BLaER1 treated with 17β-estradiol and CSF1 and Interleukin-3, amounts not matched to agents 10 nM and 100 nM (cell line): ENCODE measurements around the gene NTHL1.
A peak's percentile ranks its signal among the peaks of the same experiment; 100 is the strongest.

ENCODE experiments used
- H3K27ac ChIP-seq, 11 experiments: shearing (Covaris generic); formaldehyde crosslinking; 2 replicates each; pipeline ENCODE4 v1.8.1; 2022
- H3K27me3 ChIP-seq, 11 experiments: shearing (Covaris generic); formaldehyde crosslinking; 2 replicates each; pipeline ENCODE4 v1.8.1; 2022
- H3K36me3 ChIP-seq, 11 experiments: shearing (Covaris generic); formaldehyde crosslinking; 2 replicates each; pipeline ENCODE4 v1.8.1; 2022
- H3K4me1 ChIP-seq, 10 experiments: shearing (Covaris generic); formaldehyde crosslinking; 2 replicates each; pipeline ENCODE4 v1.8.1; 2022
- H3K4me2 ChIP-seq, 11 experiments: shearing (Covaris generic); formaldehyde crosslinking; 2 replicates each; pipeline ENCODE4 v1.8.1; 2022
- H3K4me3 ChIP-seq, 10 experiments: shearing (Covaris generic); formaldehyde crosslinking; 2 replicates each; pipeline ENCODE4 v1.8.1; 2022
- H3K9ac ChIP-seq, 11 experiments: shearing (Covaris generic); formaldehyde crosslinking; 2 replicates each; pipeline ENCODE4 v1.8.1; 2022
- H3K9me3 ChIP-seq, 11 experiments: shearing (Covaris generic); formaldehyde crosslinking; replicated peaks in 1 of 11; 2 replicates each; pipeline ENCODE4 v1.8.1; 2022
- H4K20me1 ChIP-seq, 11 experiments: shearing (Covaris generic); formaldehyde crosslinking; 2 replicates each; pipeline ENCODE4 v1.8.1; 2022
- Cebpa-rat ChIP-seq, 11 experiments: shearing (Covaris generic); IDR thresholded peaks; 2 replicates each; pipeline ENCODE4 v1.8.1; 2022

Gene NTHL1

GRCh38 chr16:2009791-2010510, 37.7 kb downstream of the NTHL1 start, which contains the start of gene ZNF598:
Gene ZNF598, minus strand, starts transcription at chr16:2009821.
- no peak for TF ChIP-seq Cebpa-rat (IDR thresholded peaks at IDR 0.05)
- H4K20me1 ChIP-seq, result peaks cover 37 to 45% (median 43%) of the 10 kb centered on the region in 11 experiments
- no peaks in the 10 kb centered on the region for H3K9me3 ChIP-seq
- no peaks in the 10 kb centered on the region for H3K27me3 ChIP-seq
- peak within 1 kb of the TSS; percentile 94 to 100 (median 98) for H3K4me2 ChIP-seq
- H3K9ac ChIP-seq, result peak within 1 kb of the TSS; percentile 86 to 99 (median 97)
- H3K36me3 ChIP-seq, result peaks cover 0 to 32% (median 13%) of the 10 kb centered on the region in 11 experiments; a peak in 14 of 22 replicates
- peaks cover 47 to 76% (median 50%) of the 10 kb centered on the region in 10 experiments for H3K4me1 ChIP-seq
- H3K4me3 ChIP-seq, result peak within 1 kb of the TSS; percentile 81 to 100 (median 96)
- H3K27ac ChIP-seq, result peak within 1 kb of the TSS; percentile 60 to 97 (median 94)

GRCh38 chr16:2009164-2009711, 38.4 kb downstream of the NTHL1 start:
- no peaks in the 10 kb centered on the region for H3K9me3 ChIP-seq
- peak overlapping the region; percentile 60 to 97 (median 94) for H3K27ac ChIP-seq
- peak overlapping the region; percentile 81 to 100 (median 96) for H3K4me3 ChIP-seq
- peaks cover 0 to 35% (median 20%) of the 10 kb centered on the region in 11 experiments; a peak in 15 of 22 replicates for H3K36me3 ChIP-seq
- peak overlapping the region; percentile 94 to 100 (median 98) for H3K4me2 ChIP-seq
- peak overlapping the region; percentile 86 to 99 (median 97) for H3K9ac ChIP-seq
- no peaks in the 10 kb centered on the region for H3K27me3 ChIP-seq
- H3K4me1 ChIP-seq, result peaks cover 53 to 76% (median 55%) of the 10 kb centered on the region in 10 experiments
- TF ChIP-seq Cebpa-rat (IDR thresholded peaks at IDR 0.05), result no peak
- peaks cover 44 to 52% (median 50%) of the 10 kb centered on the region in 11 experiments for H4K20me1 ChIP-seq

- Histone ChIP-seq H3K9me3 (no peaks in the 10 kb centered on the region), H3K9ac (peak overlapping the region; percentile 86 to 99 (median 97)), H3K4me3 (peak overlapping the region; percentile 81 to 100 (median 96)), H3K27ac (peak overlapping the region; percentile 60 to 97 (median 94)), H4K20me1 (peaks cover 49 to 57% (median 56%) of the 10 kb centered on the region in 11 experiments), H3K27me3 (no peaks in the 10 kb centered on the region), H3K36me3 (peaks cover 0 to 37% (median 20%) of the 10 kb centered on the region in 11 experiments; a peak in 16 of 22 replicates), H3K4me2 (peak overlapping the region; percentile 94 to 100 (median 98)), H3K4me1 (peaks cover 59 to 78% (median 60%) of the 10 kb centered on the region in 10 experiments)
- TF ChIP-seq Cebpa-rat (IDR thresholded peaks at IDR 0.05), result peak in 3 of 11 experiments; percentile 9 to 77 (median 52); a peak in 2 of 22 replicates
Measured at GRCh38 chr16:2008631-2009163, 38.9 kb downstream of the NTHL1 start.

- Histone ChIP-seq H4K20me1 (peaks cover 55 to 64% (median 62%) of the 10 kb centered on the region in 11 experiments), H3K27me3 (no peaks in the 10 kb centered on the region), H3K27ac (peak overlapping the region; percentile 32 to 97 (median 94); a peak in 19 of 22 replicates), H3K4me2 (peak overlapping the region; percentile 94 to 100 (median 98)), H3K4me1 (peaks cover 59 to 77% (median 64%) of the 10 kb centered on the region in 10 experiments), H3K4me3 (peak overlapping the region; percentile 81 to 100 (median 96)), H3K36me3 (peaks cover 5 to 43% (median 27%) of the 10 kb centered on the region in 11 experiments), H3K9me3 (no peaks in the 10 kb centered on the region), H3K9ac (peak overlapping the region; percentile 86 to 99 (median 97))
- no peak for TF ChIP-seq Cebpa-rat (IDR thresholded peaks at IDR 0.05)
Measured at GRCh38 chr16:2008009-2008526, 39.6 kb downstream of the NTHL1 start.

DNA sequence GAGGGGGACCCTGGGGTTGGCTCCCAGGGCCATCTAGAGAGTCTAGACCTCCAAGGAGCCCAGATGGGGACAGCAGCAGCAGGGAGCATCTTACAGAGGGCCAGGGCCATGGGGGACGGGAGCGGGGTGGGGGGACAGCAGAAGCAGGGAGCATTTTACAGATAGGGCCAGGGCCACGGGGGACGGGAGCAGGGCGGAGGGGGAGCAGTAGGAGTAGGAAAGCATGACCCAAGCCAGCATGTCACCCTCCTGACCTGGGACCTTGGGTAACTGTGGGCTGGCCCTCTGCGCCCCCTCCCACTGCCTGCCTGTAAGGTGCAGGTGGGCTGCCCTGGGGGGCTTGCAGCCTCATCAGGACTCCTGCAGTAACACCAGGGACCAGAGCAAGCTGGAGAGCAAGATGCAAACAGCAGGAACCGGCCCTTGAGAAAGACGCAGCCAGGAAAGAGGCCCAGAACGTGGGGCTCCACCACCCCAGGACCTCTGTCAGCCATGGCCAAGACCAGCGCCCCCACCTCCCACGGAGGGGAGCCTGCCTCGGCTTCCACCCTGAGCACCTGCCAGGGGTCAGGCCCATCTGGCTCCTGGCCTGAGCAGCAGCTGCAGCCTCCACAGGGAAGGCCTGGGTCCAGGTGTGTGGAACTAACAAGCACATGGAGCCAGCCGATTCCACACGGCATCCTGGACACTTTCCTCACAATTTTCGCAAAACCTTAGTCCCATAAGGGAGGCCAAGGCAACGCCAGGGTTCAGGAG, 40.4 kb downstream of the NTHL1 start:
- Histone ChIP-seq H3K36me3 (peaks cover 13 to 51% (median 35%) of the 10 kb centered on the region in 11 experiments), H3K9me3 (no peaks in the 10 kb centered on the region), H4K20me1 (peaks cover 56 to 72% (median 70%) of the 10 kb centered on the region in 11 experiments), H3K9ac (peak overlapping the region; percentile 86 to 99 (median 97)), H3K27ac (peak overlapping the region; percentile 32 to 97 (median 94); a peak in 19 of 22 replicates), H3K4me1 (peaks cover 59 to 77% (median 64%) of the 10 kb centered on the region in 10 experiments), H3K4me3 (peak overlapping the region; percentile 81 to 100 (median 96)), H3K27me3 (no peaks in the 10 kb centered on the region), H3K4me2 (peak overlapping the region; percentile 94 to 100 (median 98))
- TF ChIP-seq Cebpa-rat (IDR thresholded peaks at IDR 0.05), result no peak

DNA sequence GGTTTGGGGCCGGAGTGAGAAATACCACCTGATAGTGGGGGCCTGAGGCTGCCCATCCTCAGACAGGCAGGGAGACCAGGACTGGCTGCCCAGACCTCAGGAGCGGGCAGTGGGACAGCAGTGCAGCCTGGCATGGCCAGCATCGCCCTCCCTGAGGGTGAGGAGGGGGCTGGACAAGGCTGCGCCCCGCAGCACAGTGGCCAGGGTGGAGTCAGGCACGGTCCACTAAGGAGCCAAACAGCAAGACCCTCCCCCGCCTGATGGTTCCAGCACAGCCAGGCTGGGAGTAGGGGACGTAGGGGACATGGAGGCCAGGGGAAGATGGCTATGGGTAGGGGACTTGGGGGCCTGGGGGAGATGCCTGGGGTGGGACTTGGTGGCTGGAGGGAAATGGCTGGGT, 41.3 kb downstream of the NTHL1 start:
- peaks cover 59 to 69% (median 64%) of the 10 kb centered on the region in 10 experiments for H3K4me1 ChIP-seq
- H3K4me3 ChIP-seq, result peak overlapping the region in 5 of 10 experiments; percentile 19 to 55 (median 29); a peak in 5 of 20 replicates
- H3K27me3 ChIP-seq, result no peaks in the 10 kb centered on the region
- peak overlapping the region; percentile 94 to 100 (median 98) for H3K4me2 ChIP-seq
- no peaks in the 10 kb centered on the region for H3K9me3 ChIP-seq
- no peak for TF ChIP-seq Cebpa-rat (IDR thresholded peaks at IDR 0.05)
- peaks cover 22 to 61% (median 44%) of the 10 kb centered on the region in 11 experiments for H3K36me3 ChIP-seq
- peaks cover 61 to 81% (median 80%) of the 10 kb centered on the region in 11 experiments for H4K20me1 ChIP-seq
- peak overlapping the region in 8 of 11 experiments; percentile 23 to 97 (median 88); a peak in 11 of 22 replicates for H3K27ac ChIP-seq
- peak overlapping the region; percentile 52 to 99 (median 95); a peak in 20 of 22 replicates for H3K9ac ChIP-seq

DNA sequence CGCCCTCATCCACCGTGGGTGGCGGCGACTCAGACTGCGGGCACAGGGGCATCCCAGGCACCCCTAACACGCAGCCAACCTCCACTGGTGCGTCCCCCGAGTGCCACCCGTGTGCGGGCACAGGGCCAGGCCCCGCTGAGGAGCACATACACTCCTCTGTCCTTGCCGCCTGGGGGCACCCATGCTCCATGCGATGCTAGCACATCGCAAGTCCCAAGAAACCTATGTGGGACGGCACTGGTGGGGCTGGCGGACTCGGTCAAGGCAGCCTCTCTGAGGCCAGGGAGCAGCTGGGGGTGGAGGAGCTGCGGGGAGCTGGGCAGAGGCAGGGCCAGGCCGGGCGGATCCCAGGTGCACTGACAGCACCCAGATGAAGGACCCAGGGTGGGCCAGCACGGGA, 42.0 kb downstream of the NTHL1 start:
- H4K20me1 ChIP-seq, result peaks cover 61 to 88% (median 85%) of the 10 kb centered on the region in 11 experiments
- no peak for TF ChIP-seq Cebpa-rat (IDR thresholded peaks at IDR 0.05)
- H3K27me3 ChIP-seq, result no peaks in the 10 kb centered on the region
- peak overlapping the region in 7 of 10 experiments; percentile 19 to 55 (median 29); a peak in 11 of 20 replicates for H3K4me3 ChIP-seq
- peaks cover 29 to 68% (median 51%) of the 10 kb centered on the region in 11 experiments for H3K36me3 ChIP-seq
- H3K9me3 ChIP-seq, result no peaks in the 10 kb centered on the region
- peak overlapping the region; percentile 28 to 99 (median 95) for H3K9ac ChIP-seq
- peak overlapping the region in 9 of 11 experiments; percentile 5 to 94 (median 43); a peak in 15 of 22 replicates for H3K27ac ChIP-seq
- H3K4me2 ChIP-seq, result peak overlapping the region; percentile 94 to 100 (median 98)
- H3K4me1 ChIP-seq, result peaks cover 56 to 62% (median 60%) of the 10 kb centered on the region in 10 experiments
